Smooth muscle cell (in vitro differentiated cells): Measurements from ENCODE around the gene CAPZA1. TPM values are rescaled to one million over a fixed set of nuclear protein-coding genes. Genes with fewer than 3 reads are reported as not detected.

ENCODE experiments used
- DNase-seq: peaks from one replicate; lab custom pipeline; 2025; ENCODE audit not compliant: unreplicated experiment; lab: John Stamatoyannopoulos, UW
- H2AFZ ChIP-seq: fragments of 200-600 bp; sonication (generic); 2 replicates; pipeline ENCODE4 v1.6.0; 2016; ENCODE audit warnings: antibody characterized with exemption, low read depth, mild to moderate bottlenecking
- H3F3A ChIP-seq: fragments of 200-600 bp; sonication (generic); 2 replicates; pipeline ENCODE4 v1.6.0; 2017; ENCODE audit warnings: antibody characterized with exemption, low read depth
- H3K27ac ChIP-seq: fragments of 200-600 bp; sonication (generic); 2 replicates; pipeline ENCODE4 v1.5.1; 2016; ENCODE audit warnings: low read depth, mild to moderate bottlenecking
- H3K27me3 ChIP-seq: fragments of 200-600 bp; sonication (generic); 2 replicates; pipeline ENCODE4 v1.6.1; 2016; ENCODE audit warnings: low read depth, mild to moderate bottlenecking
- H3K36me3 ChIP-seq: fragments of 200-600 bp; sonication (generic); 2 replicates; pipeline ENCODE4 v1.5.1; 2016; ENCODE audit warnings: low read depth
- H3K4me1 ChIP-seq: fragments of 200-600 bp; sonication (generic); 2 replicates; pipeline ENCODE4 v1.5.1; 2016; ENCODE audit warnings: low read depth
- H3K4me2 ChIP-seq: fragments of 200-600 bp; sonication (generic); 2 replicates; pipeline ENCODE4 v1.6.0; 2016; ENCODE audit warnings: mild to moderate bottlenecking
- H3K4me3 ChIP-seq: fragments of 200-600 bp; sonication (generic); 2 replicates; pipeline ENCODE4 v1.5.1; 2016; ENCODE audit warnings: mild to moderate bottlenecking
- H3K79me2 ChIP-seq: fragments of 200-600 bp; sonication (generic); 2 replicates; pipeline ENCODE4 v1.6.0; 2016; ENCODE audit warnings: low read depth, mild to moderate bottlenecking
- H3K9ac ChIP-seq: fragments of 200-600 bp; sonication (generic); 2 replicates; pipeline ENCODE4 v1.6.0; 2016; ENCODE audit warnings: low read depth
- H3K9me3 ChIP-seq: fragments of 200-600 bp; sonication (generic); replicated peaks from 2 replicates; pipeline ENCODE4 v1.5.1; 2016; ENCODE audit warnings: low read depth
- H4K20me1 ChIP-seq: fragments of 200-600 bp; sonication (generic); 2 replicates; pipeline ENCODE4 v1.6.0; 2016; ENCODE audit warnings: low read depth
- CTCF ChIP-seq: fragments of 200-600 bp; sonication (generic); IDR thresholded peaks from 2 replicates; pipeline ENCODE4 v1.5.1; 2017; ENCODE audit warnings: borderline replicate concordance, mild to moderate bottlenecking, antibody characterized with exemption; ENCODE audit not compliant: insufficient read depth, poor library complexity, severe bottlenecking
- WGBS: methylation state at CpG from one replicate; pipeline ENCODE4 v1.1.7; 2016; ENCODE audit warnings: low lambda C conversion rate; 5-methylcytosine and 5-hydroxymethylcytosine counted together
- polyA plus RNA-seq: library from polyadenylated mRNA; unstranded; fragments of >200 nt; fragmentation: Nextera tagmentation; extraction: Ambion mirVana; gene quantifications from 2 replicates; pipeline ENCODE4 v1.2.1, GENCODE V29; 2016
- total RNA-seq: library from RNA; depleted of rRNA; stranded (reverse); fragments of >200 nt; gene quantifications from 2 replicates; pipeline ENCODE4 v1.2.3, GENCODE V29; 2014

CAPZA1 gene
- total and polyA plus RNA-seq, 2 experiments from 2014 or later, result 100 to 264 TPM

DNA sequence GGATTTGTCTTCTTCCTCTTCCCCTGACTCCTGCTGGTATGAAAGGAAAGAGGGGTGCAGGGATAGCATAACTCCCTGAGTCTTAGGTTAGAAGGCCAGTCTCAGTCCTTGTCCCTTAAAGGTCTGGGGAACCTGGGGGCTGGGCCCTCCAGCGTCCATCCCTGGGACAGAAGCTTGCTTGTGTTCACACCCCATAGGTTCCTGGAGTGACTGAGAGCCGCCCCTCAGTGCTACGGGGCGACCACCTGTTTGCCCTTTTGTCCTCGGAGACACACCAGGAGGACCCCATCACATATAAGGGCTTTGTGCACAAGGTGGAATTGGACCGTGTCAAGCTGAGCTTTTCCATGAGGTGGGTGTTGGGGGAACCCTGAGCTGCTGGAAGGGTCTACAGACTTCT is 74.2 kb downstream of the CAPZA1 start:
- H3K4me1 ChIP-seq, result no peaks in the 10 kb centered on the region
- no peak overlapping the region for H2AFZ ChIP-seq
- peaks cover 4% of the 10 kb centered on the region for H3K36me3 ChIP-seq
- no peaks in the 10 kb centered on the region for H3K9me3 ChIP-seq
- H3F3A ChIP-seq, result no peaks in the 10 kb centered on the region
- no peak for DNase-seq
- TF ChIP-seq CTCF, result no peak
- H3K9ac ChIP-seq, result no peak overlapping the region
- WGBS, result 98% methylated on average over 6 of the region's 6 CpGs
- no peaks in the 10 kb centered on the region for H3K27me3 ChIP-seq
- H3K4me2 ChIP-seq, result no peak overlapping the region
- no peak overlapping the region for H3K27ac ChIP-seq
- H3K4me3 ChIP-seq, result no peak overlapping the region
- no peaks in the 10 kb centered on the region for H4K20me1 ChIP-seq
- H3K79me2 ChIP-seq, result no peaks in the 10 kb centered on the region

DNA sequence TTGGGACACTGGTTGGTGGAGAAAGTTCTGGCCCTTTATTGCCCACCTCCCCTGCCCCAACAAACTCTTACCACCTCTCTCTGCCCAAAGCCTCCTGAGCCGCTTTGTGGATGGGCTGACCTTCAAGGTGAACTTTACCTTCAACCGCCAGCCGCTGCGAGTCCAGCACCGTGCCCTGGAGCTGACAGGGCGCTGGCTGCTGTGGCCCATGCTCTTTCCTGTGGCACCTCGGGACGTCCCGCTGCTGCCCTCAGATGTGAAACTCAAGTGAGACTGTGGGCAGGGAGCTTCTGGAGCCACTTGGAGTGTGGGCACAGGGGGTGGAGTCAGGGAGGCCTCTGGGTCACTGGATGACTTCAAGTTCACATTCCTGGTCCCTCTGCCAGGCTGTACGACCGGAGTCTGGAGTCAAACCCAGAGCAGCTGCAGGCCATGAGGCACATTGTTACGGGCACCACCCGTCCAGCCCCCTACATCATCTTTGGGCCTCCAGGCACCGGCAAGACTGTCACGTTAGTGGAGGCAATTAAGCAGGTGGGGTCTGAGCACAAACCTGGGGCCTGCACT is 74.8 kb downstream of the CAPZA1 start:
- DNase-seq, result no peak
- no peak overlapping the region for H3K9ac ChIP-seq
- H3K9me3 ChIP-seq, result no peaks in the 10 kb centered on the region
- no peaks in the 10 kb centered on the region for H4K20me1 ChIP-seq
- no peak for TF ChIP-seq CTCF
- no peak overlapping the region for H3K4me3 ChIP-seq
- H3F3A ChIP-seq, result no peaks in the 10 kb centered on the region
- no peaks in the 10 kb centered on the region for H3K79me2 ChIP-seq
- H3K4me1 ChIP-seq, result no peaks in the 10 kb centered on the region
- H3K27ac ChIP-seq, result no peak overlapping the region
- no peak overlapping the region for H2AFZ ChIP-seq
- 95% methylated on average over 15 of the region's 15 CpGs for WGBS
- no peaks in the 10 kb centered on the region for H3K27me3 ChIP-seq
- H3K36me3 ChIP-seq, result peaks cover 4% of the 10 kb centered on the region
- no peak overlapping the region for H3K4me2 ChIP-seq

DNA sequence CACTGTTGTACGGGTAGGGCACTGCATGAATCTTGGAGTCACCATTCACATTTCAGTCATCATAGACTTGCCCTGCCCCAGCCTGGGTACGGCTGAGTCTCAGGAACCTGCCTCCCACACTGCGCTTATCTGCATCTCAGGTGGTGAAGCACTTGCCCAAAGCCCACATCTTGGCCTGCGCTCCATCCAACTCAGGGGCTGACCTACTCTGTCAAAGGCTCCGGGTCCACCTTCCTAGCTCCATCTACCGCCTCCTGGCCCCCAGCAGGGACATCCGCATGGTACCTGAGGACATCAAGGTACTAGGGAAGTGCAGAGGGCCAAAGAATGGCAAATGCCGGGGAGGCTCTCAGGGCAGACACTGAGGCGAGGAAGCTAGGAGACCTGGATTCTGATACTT is 75.6 kb downstream of the CAPZA1 start:
- Histone ChIP-seq H3K4me3 (no peak overlapping the region), H3K9me3 (no peaks in the 10 kb centered on the region), H4K20me1 (no peaks in the 10 kb centered on the region), H3K9ac (no peak overlapping the region), H3F3A (no peaks in the 10 kb centered on the region), H3K36me3 (no peaks in the 10 kb centered on the region), H3K79me2 (no peaks in the 10 kb centered on the region), H3K4me2 (no peak overlapping the region), H3K27me3 (no peaks in the 10 kb centered on the region), H3K27ac (no peak overlapping the region), H2AFZ (no peak overlapping the region), H3K4me1 (peaks cover 3% of the 10 kb centered on the region)
- TF ChIP-seq CTCF, result no peak
- over 99% methylated on average over 9 of the region's 9 CpGs for WGBS
- DNase-seq, result no peak
